HG03196 (cell line): ENCODE data around the gene PDCD1LG2.
A peak's percentile ranks its signal among the peaks of the same experiment; 100 is the strongest.

ENCODE experiments used
- ATAC-seq: cut with Tn5 transposase; IDR thresholded peaks from one replicate; pipeline ENCODE4 v1.9.1; 2021; ENCODE audit not compliant: unreplicated experiment

The PDCD1LG2 gene

DNA sequence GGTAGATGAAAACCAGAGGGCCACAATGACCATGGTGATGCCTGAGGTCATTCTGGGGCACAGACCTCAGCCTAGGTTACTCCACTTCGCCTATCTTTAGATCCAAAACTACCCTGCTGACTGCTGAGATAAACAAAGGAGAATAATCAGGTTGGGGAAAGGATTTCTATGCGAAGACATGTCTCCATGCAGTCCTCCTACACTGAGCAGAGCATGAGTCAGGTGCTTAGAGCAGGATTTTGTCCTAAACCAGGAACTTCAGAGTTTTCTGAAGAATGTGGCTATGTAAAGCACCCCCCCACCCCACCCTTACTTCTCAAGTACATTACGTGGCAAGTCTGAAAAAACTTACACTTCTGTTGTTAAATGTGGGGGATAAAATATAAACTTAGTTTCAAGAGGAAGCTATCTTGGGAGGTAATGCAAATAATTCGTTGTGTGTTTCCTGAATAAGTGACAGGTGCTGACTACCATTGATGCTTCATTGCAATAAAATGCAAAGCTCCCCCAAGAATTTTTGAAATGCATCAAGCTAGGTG, 19.4 kb downstream of the PDCD1LG2 start:
- no peak for ATAC-seq

DNA sequence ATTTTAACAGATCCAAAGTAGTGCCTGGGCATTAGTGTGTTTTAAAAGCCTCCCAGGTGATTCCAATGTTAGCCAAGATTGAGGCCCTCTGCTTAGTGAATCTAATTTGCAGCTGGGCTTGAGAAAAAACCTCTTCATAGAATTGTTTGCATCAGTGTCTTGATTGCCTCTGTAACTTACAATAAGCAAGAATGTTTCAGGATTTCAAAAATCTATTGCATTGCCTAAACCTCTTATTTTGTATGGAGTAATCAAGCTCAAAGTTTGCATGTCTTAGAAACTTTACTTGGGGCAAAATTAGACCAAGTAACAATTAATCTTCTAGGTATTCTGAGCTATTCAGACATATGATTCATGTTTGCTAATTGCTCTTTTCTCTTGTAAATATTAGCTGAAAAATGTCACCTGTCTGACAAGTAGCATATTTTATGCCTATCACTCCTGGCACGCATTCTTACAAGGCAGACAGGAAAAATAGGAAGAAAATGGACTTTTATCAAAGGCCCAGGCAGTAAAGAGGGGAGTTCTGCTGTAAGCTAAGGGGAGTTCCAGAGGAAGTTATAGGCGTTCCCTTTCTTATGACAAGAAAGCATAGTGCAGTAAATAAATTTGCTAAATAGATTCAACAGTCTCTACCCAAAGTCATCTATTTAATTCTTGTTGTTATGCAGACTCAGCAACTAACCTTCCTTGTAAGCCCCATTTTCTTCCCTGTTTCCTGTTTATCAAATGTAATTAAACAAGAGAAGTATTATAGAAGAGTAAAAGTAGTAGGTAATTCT, 21.0 kb downstream of the PDCD1LG2 start:
- no peak for ATAC-seq

DNA sequence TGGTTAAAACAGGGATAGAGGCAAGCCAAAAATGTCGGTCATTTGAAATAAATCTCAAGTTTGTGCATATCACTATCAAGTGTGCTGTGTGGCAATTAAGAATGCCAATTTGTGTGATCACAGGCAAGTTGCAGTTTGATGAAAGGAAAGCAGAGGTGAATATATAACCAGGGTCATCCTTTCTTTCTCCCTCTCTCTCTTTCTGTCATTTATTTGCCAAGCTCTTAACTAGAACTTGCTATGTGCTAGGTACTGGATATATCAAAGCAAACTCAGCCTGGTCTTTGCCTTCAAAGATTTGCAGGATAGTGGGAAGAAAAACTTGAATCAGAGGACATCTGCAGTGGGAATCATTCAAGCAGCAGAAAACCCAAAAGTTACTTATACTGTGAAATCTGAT, 22.0 kb downstream of the PDCD1LG2 start:
- ATAC-seq, result no peak

DNA sequence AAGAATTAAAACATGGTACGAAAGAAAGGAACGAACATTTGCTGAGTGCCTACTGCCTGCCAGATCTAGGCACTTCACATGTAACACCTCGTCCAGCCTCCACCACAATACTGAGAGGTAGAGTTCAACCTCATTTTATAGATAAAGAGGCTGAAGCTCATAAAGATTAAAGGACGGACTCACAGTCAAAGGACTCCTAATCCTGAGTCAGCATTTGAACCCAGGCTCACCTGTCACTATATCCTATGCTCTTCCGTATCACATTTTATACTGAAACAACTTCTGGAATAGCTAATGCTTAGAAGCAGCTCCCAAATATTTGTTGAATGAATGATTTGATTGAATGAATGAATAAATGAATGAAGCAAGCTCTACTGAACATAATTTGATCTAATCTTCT, 22.5 kb downstream of the PDCD1LG2 start:
- ATAC-seq, result no peak

DNA sequence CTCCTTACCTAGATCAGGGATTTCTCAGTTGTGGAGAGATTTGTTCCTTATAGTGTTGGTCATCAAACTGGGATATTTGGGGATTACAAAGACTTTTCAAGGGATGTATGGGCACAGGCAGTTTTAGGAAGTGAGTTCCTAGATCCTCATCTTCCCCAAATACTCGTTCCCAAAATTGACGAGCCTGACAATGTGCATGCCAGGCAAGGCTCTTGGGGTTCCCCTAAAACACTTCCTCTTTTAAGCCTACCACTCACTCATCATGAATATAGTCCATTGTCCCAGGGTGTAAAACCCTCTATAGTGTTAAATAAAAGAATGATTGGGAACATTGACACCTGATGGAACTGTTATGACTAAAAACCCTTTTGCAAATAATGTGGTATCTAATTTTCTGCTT, 26.4 kb downstream of the PDCD1LG2 start:
- ATAC-seq, result peak; percentile 60

DNA sequence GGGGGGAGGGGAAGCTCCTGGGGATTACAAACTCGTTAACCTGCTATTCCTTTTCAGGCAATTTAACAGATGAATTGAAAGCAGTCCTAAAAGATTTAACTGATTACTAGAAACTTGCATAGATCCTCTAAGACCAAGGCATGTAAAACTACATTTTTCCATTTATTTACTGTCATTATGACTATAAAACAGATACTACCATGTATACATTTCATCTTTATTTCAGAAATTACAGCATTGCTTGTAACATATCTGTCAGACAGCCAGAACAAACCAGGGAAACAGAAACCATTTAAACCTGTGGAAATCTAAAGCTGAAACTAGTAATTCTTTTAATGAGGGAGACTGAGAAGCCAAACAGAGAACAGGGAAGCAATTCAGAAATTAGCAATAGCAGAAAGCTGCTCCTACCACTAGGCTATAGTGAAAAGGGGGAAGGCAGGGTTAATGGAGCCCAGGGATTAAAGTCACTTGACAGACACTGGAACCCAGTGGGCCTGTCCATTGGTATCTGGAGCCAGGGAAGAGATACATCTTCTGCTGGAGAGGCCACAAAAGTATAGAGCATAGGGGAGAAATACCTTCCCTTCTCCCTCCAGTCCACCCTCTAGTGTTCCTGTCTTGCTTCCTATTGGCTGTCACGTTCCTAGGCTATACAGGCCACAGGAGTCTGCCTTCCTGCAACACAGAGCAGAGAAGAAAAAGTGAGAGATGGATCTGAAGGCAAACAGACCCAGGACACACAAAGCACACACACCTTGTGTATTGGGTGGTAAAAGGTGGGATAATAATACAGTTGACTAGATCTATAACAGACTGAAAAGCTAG, 33.8 kb downstream of the PDCD1LG2 start:
- no peak for ATAC-seq

DNA sequence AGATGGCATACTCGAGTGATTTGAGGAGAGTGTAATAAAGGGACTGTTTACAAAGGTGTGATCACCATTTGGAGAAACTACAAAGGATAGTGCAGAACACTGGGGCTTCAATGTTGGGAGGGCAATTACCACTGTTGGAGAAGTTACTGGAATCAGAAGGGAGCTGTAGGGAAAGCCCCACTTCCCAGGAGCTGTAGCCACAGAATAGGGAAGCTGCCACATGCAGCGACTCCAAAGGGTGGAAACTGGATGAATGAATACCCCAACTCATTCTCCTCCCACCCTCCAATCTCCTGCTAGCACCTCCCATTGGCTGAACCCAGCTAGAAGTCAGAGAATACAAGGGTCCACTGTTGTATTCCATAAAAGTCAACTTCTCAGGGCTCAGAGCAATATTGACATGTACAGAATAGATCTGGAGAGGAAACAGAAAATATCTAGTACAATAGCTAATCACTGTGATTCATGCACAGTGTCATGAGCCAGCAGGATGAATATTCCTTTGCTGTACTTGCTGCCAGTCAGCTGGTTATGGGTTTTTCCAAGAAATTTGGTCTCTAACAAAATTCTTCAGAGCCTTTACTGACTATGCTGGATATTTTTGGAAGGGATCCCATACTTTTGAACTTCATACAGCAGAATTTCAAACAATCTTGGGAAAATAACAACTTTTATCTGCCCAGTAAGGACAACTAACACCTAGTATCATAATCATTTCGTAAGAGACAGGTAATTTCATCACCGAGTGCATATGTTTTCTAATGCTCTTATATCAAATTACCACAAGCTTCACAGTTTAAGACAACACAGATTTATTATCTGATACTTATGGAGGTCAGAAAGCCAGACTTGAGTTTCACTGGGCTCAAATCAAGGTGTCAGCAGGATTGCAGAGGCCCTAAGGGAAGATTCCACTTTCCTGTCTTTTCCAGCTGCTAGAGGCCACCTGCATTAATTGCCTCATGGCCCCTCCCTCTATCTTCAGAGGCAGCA, 39.6 kb downstream of the PDCD1LG2 start:
- no peak for ATAC-seq

DNA sequence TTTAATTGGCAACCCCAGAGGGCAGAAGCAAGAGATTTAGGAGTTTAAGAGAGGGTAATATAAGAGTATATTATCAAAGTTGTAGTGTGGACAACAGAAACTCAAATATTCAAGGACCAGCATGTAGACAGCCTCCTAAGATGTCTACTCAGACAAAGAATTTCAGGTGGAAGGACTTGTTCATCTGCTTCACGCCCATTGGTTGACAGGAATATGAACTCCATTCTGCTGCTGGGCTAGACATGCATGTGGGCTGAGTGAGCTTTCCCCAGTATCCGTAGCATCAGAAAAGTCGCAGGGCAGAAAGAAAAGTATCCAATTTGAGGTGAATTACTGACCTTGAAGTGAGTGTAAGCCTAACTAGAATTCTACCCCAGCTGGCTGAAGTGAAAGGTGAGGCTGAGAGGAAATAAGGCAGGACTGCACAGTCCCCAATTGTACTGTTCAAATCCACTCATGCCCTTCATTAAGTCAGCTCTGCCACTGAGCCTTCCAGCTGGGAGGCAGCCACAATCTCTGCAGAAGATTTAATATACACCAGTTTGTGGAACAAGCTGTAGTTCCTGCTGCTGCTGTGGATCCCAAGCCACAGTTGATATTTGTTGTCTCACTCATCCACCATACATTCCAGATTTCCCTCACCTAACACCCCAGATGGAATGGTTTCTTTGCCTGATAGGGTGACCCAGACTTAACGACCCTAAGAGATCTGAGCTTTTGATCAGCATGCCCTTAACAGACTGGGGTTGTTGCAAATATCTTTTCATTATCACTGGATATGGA, 41.2 kb downstream of the PDCD1LG2 start:
- ATAC-seq, result no peak

DNA sequence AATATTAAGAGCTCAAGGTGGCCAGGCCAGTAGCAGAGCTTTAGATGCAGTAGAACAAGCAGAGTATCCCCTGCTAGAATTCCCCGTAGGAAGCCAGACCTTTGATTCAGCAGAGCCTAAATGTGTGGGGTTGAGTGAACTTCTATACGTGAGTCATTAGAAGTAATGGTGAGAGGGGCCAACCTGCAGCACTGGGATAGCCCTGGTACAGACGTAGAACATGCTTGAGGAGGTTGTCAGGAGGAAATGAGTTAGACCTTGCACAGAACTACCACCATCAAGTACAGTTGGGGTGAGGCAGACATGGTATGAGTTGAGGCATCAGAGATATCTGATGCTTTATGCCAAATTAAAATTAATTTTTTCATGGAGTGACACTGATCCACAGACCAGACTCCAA, 42.0 kb downstream of the PDCD1LG2 start:
- ATAC-seq, result no peak

DNA sequence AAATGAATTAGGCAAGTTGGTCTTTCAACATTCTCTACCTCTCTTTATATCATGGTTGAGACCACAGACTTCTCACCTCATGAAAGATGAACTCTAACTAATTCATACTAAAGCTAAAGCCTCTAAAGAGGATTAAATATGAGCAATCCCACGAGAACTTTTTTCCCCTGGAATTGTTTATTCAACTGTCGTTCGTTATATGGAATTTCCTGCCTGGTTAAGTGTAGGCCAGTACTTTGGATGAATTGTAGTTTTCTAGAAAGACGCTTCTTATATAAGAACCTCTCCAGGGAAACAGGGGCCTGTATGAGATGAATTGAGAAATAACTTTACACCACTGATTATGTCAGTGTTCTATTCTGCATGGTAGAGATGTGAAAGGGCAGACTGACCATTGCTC, 42.9 kb downstream of the PDCD1LG2 start:
- ATAC-seq, result no peak

DNA sequence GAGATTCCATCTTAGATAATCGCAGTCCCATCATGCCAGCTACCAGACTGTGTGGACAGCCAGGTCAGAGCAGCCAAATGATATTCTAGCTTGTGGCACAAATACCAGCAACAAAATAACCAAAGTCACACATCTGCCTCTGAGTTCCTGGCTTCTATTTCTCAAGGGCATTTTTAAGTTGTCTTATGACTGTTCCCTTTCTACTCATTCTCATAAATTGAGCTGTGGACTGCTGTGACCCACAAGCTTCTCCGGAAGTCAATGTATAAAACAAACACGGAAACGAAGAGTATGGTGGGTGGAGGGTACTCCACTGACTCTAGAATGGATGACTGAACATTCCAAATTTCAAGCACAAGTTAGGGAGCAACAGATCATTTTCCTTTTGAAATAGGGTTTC, 43.9 kb downstream of the PDCD1LG2 start:
- ATAC-seq, result no peak

DNA sequence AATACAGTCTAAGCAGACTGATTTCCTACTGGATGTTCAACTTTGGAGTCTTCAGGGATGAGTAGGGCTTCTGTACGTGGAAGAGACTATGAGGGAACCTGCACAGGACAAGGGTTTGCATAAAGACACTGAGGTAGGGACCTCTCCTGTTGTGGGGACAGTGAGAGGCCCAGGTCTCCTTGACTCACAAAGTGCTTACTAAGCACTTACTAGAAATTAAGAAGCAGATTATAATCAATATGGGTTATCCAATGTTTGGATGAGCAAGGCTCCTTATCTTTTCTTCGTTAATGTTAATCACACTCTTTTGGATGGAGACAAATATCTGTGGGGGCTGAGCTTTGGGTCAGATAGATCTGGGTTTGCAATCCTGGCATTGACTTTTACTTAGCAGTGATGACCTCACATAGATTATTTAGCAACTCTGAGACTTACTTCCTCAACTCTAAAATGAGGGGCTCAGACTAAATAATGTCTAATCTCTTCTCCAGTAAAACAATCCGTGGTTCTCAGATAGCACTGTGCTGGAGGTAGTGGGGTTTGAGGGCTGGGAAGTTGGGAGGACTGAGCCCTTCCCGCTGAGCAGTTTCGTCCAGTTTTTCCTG, 45.9 kb downstream of the PDCD1LG2 start:
- no peak for ATAC-seq

DNA sequence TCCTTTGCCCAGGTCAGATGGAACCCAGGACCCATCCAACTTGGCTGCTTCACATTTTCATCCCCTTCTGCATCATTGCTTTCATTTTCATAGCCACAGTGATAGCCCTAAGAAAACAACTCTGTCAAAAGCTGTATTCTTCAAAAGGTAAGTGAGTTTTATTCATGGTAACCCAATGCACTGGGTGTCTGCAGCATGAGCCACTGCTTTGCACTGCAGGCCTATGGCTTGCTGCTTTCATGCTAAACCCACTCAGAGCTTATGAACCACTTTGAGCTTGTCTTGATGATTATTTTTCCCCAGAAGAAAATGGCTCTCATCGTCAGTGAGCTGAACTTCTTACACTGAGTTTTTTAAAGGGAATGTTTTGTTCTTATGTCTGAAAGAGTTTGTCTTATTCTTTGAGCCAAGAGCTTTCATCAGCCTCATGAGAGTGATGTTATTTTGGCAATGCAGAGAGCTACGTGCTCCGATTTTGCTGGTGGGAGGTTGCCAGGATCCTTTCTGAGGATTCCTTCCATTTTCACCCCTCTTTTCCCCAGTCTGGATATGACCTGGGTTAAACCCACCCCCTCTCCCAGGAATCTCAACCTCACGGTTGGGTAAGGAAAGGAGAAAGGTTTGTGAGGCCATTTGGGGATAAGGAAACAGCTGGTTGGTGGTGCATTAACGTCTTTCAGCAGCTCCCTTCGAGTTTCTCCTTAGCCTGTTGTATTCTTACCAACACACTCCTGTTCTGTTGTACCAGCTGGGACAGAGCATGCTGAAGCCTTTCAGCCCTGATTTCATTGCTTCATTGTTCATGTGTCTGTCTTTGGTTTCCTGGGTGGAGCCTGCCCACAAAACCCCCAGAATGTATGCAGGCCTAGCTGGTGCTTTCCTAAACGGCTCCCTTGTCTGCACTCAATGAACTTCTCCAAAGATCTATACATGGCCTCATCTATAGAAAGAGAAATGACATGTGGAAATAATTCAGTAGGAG, 47.6 kb downstream of the PDCD1LG2 start:
- no peak for ATAC-seq

DNA sequence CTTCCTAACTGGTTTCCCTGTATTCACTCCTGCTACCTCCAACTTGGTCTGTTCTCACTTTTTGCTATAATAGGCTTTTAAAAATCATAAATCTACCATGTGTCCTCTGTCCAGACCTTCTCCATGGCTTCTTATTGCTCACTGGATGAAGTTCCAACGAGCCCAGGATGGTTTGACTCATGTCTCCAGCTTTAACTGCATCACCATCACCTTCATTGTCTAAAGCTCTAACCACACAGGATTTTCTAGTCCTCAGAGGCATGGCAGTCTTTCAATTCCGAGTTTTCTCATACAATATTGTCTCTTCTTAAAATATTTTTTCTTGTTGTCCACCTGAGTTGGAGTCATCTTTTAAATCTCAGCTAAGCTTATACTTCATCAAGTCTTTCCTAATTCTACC, 49.3 kb downstream of the PDCD1LG2 start:
- no peak for ATAC-seq

DNA sequence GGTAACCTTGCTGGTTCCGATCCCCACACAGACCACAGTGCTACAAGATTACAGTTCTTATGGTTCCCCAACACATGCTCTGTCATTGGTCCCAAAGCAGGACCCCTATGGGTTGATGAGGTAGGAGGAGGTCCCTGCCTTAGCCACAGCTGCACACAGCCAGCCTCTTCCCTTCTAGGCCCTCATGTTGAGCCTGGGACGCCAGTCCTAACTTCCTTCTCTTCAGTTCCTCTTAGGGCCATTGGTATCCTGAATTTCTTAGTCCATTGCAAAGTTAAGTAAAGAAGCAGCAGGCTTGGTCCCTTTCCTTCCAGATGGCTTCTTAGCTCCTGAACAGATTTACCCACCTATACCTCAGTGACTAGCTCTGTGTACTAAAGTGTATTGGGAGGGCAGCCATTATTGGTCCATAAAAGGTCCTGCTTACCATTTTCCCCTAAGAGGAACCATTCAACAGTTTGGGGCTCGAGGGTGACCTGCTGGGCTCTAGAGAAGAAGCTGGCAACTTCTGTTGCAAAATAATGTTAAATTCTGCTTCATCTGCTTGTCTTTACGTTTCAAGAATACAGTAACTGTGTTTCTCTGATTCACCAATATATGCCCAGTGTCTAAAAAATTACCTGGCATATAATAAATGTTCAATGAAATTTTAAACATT, 50.2 kb downstream of the PDCD1LG2 start:
- no peak for ATAC-seq

DNA sequence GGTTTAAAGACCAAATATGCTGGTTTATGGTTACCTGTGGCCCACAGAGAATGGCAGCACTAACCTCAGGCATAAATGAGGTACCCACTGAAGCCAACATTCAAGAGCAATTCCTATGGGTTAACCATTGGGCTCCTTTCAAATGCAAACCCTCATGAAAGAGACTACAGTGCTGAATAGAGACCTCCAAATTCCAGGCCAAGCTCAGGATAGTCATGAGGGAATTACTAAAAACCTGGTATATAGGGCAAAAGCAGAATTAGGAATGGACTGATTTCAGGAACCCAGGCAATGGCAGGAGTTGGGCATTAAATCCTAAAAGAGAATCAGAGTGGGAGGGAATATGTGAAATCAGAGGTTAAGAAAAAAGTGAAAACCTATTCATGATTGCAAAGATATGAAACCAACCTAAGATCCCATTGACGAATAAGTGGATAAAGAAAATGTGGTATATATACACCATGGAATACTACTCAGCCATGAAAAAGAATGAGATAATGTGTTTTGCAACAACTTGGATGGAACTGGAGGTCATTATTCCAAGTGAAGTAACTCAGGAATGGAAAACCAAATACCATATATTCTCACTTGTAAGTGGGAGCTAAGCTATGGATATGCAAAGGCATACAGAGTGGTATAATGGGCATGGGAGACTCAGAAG, 51.6 kb downstream of the PDCD1LG2 start:
- ATAC-seq, result no peak

DNA sequence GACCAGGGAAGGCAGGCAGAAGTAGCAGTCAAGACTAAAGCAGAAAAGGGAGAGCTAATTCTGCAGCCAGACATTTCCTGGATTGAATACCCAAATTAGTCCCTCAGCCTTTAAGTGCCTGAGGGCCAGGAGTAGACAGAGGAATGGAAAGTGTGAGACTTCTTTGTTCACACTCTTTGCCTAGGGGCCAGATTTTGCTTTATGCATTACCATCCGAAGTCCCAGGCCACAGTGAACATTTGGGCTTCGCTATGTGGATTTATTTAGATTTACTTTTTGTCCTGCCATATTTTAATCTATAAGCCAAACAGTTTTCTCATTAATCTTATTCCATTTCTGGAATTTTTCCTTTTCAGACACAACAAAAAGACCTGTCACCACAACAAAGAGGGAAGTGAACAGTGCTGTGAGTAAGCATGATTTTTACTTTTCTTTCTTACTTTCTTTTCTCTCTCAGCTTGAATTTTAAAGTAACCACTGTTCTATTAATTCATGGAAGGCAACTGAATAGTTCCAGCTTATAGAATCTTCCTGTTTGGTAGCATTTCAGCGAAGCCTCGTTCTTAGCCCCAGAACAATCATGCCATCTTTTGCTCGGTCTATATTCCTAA, 52.6 kb downstream of the PDCD1LG2 start:
- ATAC-seq, result no peak
